IMR-90 (cell line): ENCODE data around the gene LRP6. TPM values are rescaled to one million over a fixed set of nuclear protein-coding genes. Genes with fewer than 3 reads are reported as not detected.

Source experiments
- ATAC-seq: fragments of 200-7000 bp; cut with Tn5 transposase; 2 replicates; pipeline ENCODE4 v1.9.1; 2020; ENCODE audit warnings: low read depth, mild to moderate bottlenecking, moderate library complexity
- BruUV-seq: library from RNA; stranded (reverse); fragments of 400-500 nt; replicated peaks from 2 replicates; lab custom pipeline; 2021; lab: Mats Ljungman, UMichigan
- CTCF ChIA-PET: fragments of 300-600 bp; formaldehyde crosslinking; extraction: SDS; loops from one replicate; lab custom pipeline; 2021; ENCODE audit warnings: antibody characterized with exemption; lab: Yijun Ruan, JAX
- POLR2A ChIA-PET: fragments of 300-600 bp; sonication (Branson Sonifier 250); formaldehyde crosslinking; loops from one replicate; lab custom pipeline; 2022; ENCODE audit warnings: antibody characterized with exemption; ENCODE audit not compliant: unreplicated experiment; lab: Charles Lee
- DNase-seq: peaks from one replicate; pipeline ENCODE4 v3.0.0; 2013
- H2AFZ ChIP-seq: replicated peaks from 2 replicates; pipeline ENCODE3; 2013; ENCODE audit warnings: low read length, mild to moderate bottlenecking; ENCODE audit not compliant: poor library complexity
- H2AK5ac ChIP-seq: 2 replicates; pipeline ENCODE4 v1.6.1; 2013; ENCODE audit warnings: low read depth, low read length, inconsistent platforms
- H2AK9ac ChIP-seq: replicated peaks from 2 replicates; pipeline ENCODE3; 2013; ENCODE audit warnings: mild to moderate bottlenecking, low read depth, low read length, moderate library complexity; ENCODE audit not compliant: poor library complexity
- H2BK120ac ChIP-seq: 2 replicates; pipeline ENCODE4 v1.6.1; 2013; ENCODE audit warnings: low read depth, low read length, inconsistent platforms
- H2BK15ac ChIP-seq: 3 replicates; pipeline ENCODE4 v1.6.1; 2013; ENCODE audit warnings: low read depth, low read length, inconsistent platforms
- H2BK20ac ChIP-seq: 2 replicates; pipeline ENCODE4 v1.6.1; 2013; ENCODE audit warnings: low read depth, mild to moderate bottlenecking, inconsistent platforms, low read length, moderate library complexity
- H2BK5ac ChIP-seq: 2 replicates; pipeline ENCODE4 v1.6.1; 2013; ENCODE audit warnings: mild to moderate bottlenecking, low read depth, low read length, inconsistent platforms; ENCODE audit not compliant: poor library complexity, severe bottlenecking
- H3K14ac ChIP-seq: replicated peaks from 2 replicates; pipeline ENCODE4 v1.6.1; 2013; ENCODE audit warnings: low read depth, low read length, inconsistent platforms
- H3K18ac ChIP-seq: 2 replicates; pipeline ENCODE4 v1.6.1; 2013; ENCODE audit warnings: low read depth, low read length, control low read depth
- H3K23ac ChIP-seq: 2 replicates; pipeline ENCODE4 v1.6.1; 2013; ENCODE audit warnings: low read depth, low read length, inconsistent platforms
- H3K27ac ChIP-seq: 2 replicates; pipeline ENCODE4 v1.5.1; 2013; ENCODE audit warnings: mild to moderate bottlenecking, control low read depth, low read length; ENCODE audit not compliant: insufficient read depth
- H3K27me3 ChIP-seq: 2 replicates; pipeline ENCODE4 v1.6.1; 2013; ENCODE audit warnings: low read length; ENCODE audit not compliant: control insufficient read depth, insufficient read depth
- H3K36me3 ChIP-seq: 2 replicates; pipeline ENCODE4 v1.6.1; 2013; ENCODE audit warnings: low read length, mixed read lengths; ENCODE audit not compliant: control insufficient read depth, insufficient read depth
- H3K4ac ChIP-seq: 2 replicates; pipeline ENCODE4 v1.6.1; 2013; ENCODE audit warnings: low read depth, low read length, inconsistent platforms
- H3K4me1 ChIP-seq: 2 replicates; pipeline ENCODE4 v1.6.1; 2013; ENCODE audit warnings: low read length, mixed read lengths; ENCODE audit not compliant: control insufficient read depth, insufficient read depth
- H3K4me2 ChIP-seq: 2 replicates; pipeline ENCODE4 v1.6.1; 2013; ENCODE audit warnings: low read depth, mild to moderate bottlenecking, control low read depth, low read length, moderate library complexity
- H3K4me3 ChIP-seq: 2 replicates; pipeline ENCODE4 v1.5.1; 2013; ENCODE audit warnings: low read depth, mild to moderate bottlenecking, control low read depth, low read length, moderate library complexity; ENCODE audit not compliant: insufficient read depth
- H3K56ac ChIP-seq: 2 replicates; pipeline ENCODE4 v1.6.1; 2013; ENCODE audit warnings: low read length, inconsistent platforms; ENCODE audit not compliant: insufficient read depth; ENCODE audit errors: extremely low read depth
- H3K79me1 ChIP-seq, 2 experiments: 2 replicates each; pipeline ENCODE4 v1.6.1; 2013; ENCODE audit warnings: low read length in 2 of 2, inconsistent platforms in 1 of 2, low read depth in 1 of 2
- H3K9ac ChIP-seq: 2 replicates; pipeline ENCODE4 v1.6.1; 2013; ENCODE audit warnings: low read depth, low read length, control low read depth
- H3K9me1 ChIP-seq: 2 replicates; pipeline ENCODE4 v1.6.1; 2013; ENCODE audit warnings: low read length, inconsistent platforms; ENCODE audit not compliant: insufficient read depth
- H3K9me3 ChIP-seq: 2 replicates; pipeline ENCODE4 v1.6.1; 2013; ENCODE audit warnings: low read length; ENCODE audit not compliant: control insufficient read depth, insufficient read depth
- H4K20me1 ChIP-seq: 2 replicates; pipeline ENCODE4 v1.6.1; 2013; ENCODE audit warnings: low read length, inconsistent platforms; ENCODE audit not compliant: insufficient read depth
- H4K5ac ChIP-seq: 2 replicates; pipeline ENCODE4 v1.6.1; 2013; ENCODE audit warnings: mild to moderate bottlenecking, low read depth, low read length, control low read depth
- H4K8ac ChIP-seq, 2 experiments: 2 replicates each; pipeline ENCODE4 v1.6.1; 2013; ENCODE audit warnings: low read depth in 2 of 2, low read length in 2 of 2, control low read depth in 1 of 2, inconsistent platforms in 1 of 2
- H4K91ac ChIP-seq: 2 replicates; pipeline ENCODE4 v1.6.1; 2013; ENCODE audit warnings: low read depth, low read length, inconsistent platforms; ENCODE audit not compliant: insufficient read depth
- CTCF ChIP-seq: conservative IDR thresholded peaks from 2 replicates; pipeline ENCODE4 v1.5.1; 2012; ENCODE audit warnings: mild to moderate bottlenecking, low read depth, low read length, improper control_type of control experiment
- FOS ChIP-seq: fragments of 150-350 bp; IDR thresholded peaks from 2 replicates; pipeline ENCODE4 v1.6.1; 2016; ENCODE audit warnings: low read depth, low read length
- MAZ ChIP-seq: IDR thresholded peaks from 2 replicates; pipeline ENCODE4 v1.6.1; 2012; ENCODE audit warnings: low read depth, mild to moderate bottlenecking, low read length, improper control_type of control experiment, moderate library complexity, borderline replicate concordance
- MXI1 ChIP-seq: IDR thresholded peaks from 2 replicates; pipeline ENCODE4 v1.6.1; 2012; ENCODE audit warnings: low read depth, mild to moderate bottlenecking, low read length, moderate library complexity, borderline replicate concordance
- POLR2A ChIP-seq: IDR thresholded peaks from 2 replicates; pipeline ENCODE4 v1.6.1; 2012; ENCODE audit warnings: mild to moderate bottlenecking, low read depth, low read length
- RAD21 ChIP-seq: IDR thresholded peaks from 2 replicates; pipeline ENCODE4 v1.6.1; 2012; ENCODE audit warnings: low read length, improper control_type of control experiment
- SMC3 ChIP-seq: fragments of 150-350 bp; IDR thresholded peaks from 2 replicates; pipeline ENCODE4 v1.6.1; 2016; ENCODE audit warnings: low read depth, mild to moderate bottlenecking, antibody characterized with exemption, low read length, moderate library complexity
- WGBS, 2 experiments: methylation state at CpG; one replicate each; pipeline versions ENCODE4 v1.1.5 to v1.1.7; 2013; ENCODE audit warnings: missing lambda C conversion rate in 2 of 2; ENCODE audit not compliant: insufficient read length in 1 of 2; ENCODE audit errors: extremely low coverage in 2 of 2; 5-methylcytosine and 5-hydroxymethylcytosine counted together
- dilution Hi-C: fragments of 300-500 bp; cut with HindIII; formaldehyde crosslinking; loops from one replicate; pipeline ENCODE4 v1.14.3; 2018; ENCODE audit warnings: low sequenced_read_pairs; ENCODE audit not compliant: unreplicated experiment
- in situ Hi-C: fragments of 300-500 bp; cut with MboI; formaldehyde crosslinking; loops from 3 replicates; pipeline ENCODE4 v1.14.3; 2019; ENCODE audit warnings: low sequenced_read_pairs, inconsistent platforms, mixed read lengths
- intact Hi-C: fragments of 100-400 bp; cut with micrococcal nuclease; formaldehyde crosslinking; loops from 2 replicates; pipeline ENCODE4 v1.10.0; 2022
- polyA plus RNA-seq, 3 experiments: library from polyadenylated mRNA; depleted of rRNA; stranded (reverse); fragments of >200 nt; gene quantifications; 2 replicates each; pipeline ENCODE4 v1.2.3, GENCODE V29; 2012; ENCODE audit warnings: low replicate concordance in 1 of 3
- total RNA-seq: library from RNA; depleted of rRNA; stranded (reverse); fragments of >200 nt; gene quantifications from 2 replicates; pipeline ENCODE4 v1.2.3, GENCODE V29; 2012
- TF ChIP-seq, protein P1 (sequence below): fragments of 150-350 bp; IDR thresholded peaks from 2 replicates; pipeline ENCODE4 v1.6.1; 2017; ENCODE audit warnings: mild to moderate bottlenecking, antibody characterized with exemption, low read length, low read depth

LRP6 gene
- total and polyA plus RNA-seq, 2 of the 4 experiments (the other 2 are of a cell fraction): 14.2 to 32.1 TPM

DNA sequence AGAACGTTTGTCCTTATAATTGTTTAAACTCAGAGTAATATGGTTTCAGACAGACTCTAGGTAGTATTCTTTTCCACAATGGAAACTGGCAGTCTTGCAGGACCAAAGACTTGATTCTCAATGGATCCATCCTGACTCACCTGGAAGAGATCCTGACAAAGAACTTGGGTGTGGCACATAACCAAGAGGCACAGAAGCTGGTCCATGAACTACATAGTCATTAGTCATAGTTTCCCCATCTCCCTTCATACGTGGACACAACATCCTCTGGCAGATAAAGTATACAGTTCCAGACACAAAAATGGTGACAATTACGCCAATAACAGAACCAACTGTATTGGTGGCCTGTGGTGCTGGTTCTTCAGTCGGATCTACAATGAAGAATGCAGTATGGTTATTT lies 140.3 kb downstream of the LRP6 start:
- Histone ChIP-seq H2BK120ac (no peak overlapping the region), H4K91ac (no peak overlapping the region), H3K4me3 (no peak overlapping the region), H2AK5ac (no peak overlapping the region), H3K79me1 (no peaks in the 10 kb centered on the region), H3K4me2 (no peak overlapping the region), H3K27me3 (no peaks in the 10 kb centered on the region), H2BK20ac (no peak overlapping the region), H3K9me1 (no peaks in the 10 kb centered on the region), H3K23ac (no peak overlapping the region), H3K4me1 (no peaks in the 10 kb centered on the region), H3K9me3 (no peaks in the 10 kb centered on the region), H2BK5ac (no peak overlapping the region), H3K18ac (no peak overlapping the region), H3K9ac (no peak overlapping the region), H4K20me1 (no peaks in the 10 kb centered on the region), H2AFZ (no peak overlapping the region), H2BK15ac (no peak overlapping the region), H2AK9ac (no peak overlapping the region), H3K56ac (no peak overlapping the region), H4K5ac (no peak overlapping the region), H3K4ac (no peak overlapping the region), H3K14ac (no peak overlapping the region), H3K36me3 (peaks cover 17% of the 10 kb centered on the region), H4K8ac (no peak overlapping the region), H3K27ac (no peak overlapping the region)
- no TSS peak for BruUV-seq
- intact Hi-C loops (loop anchor here (5.0 kb wide), 1 partner anchor 56 kb away; no protein-coding TSS in a partner anchor), dilution Hi-C loops (no loop called here), in situ Hi-C loops (no loop called here)
- DNase-seq (no peak), ATAC-seq (no peak)
- CTCF ChIA-PET: no interaction called here
- WGBS, 2 experiments: no CpG with 5 or more reads among the region's 4 CpGs
- TF ChIP-seq SMC3 (no peak), CTCF (no peak), MXI1 (no peak), MAZ (no peak), RAD21 (no peak), POLR2A (no peak), FOS (no peak)
- TF ChIP-seq, protein P1, sequence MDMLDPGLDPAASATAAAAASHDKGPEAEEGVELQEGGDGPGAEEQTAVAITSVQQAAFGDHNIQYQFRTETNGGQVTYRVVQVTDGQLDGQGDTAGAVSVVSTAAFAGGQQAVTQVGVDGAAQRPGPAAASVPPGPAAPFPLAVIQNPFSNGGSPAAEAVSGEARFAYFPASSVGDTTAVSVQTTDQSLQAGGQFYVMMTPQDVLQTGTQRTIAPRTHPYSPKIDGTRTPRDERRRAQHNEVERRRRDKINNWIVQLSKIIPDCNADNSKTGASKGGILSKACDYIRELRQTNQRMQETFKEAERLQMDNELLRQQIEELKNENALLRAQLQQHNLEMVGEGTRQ: no peak
- POLR2A ChIA-PET: no interaction called here
